ENCODE measurements around the gene CREM. TPM values are rescaled to one million over a fixed set of nuclear protein-coding genes. Genes with fewer than 3 reads are reported as not detected.

The CREM gene
- total RNA-seq, 2 experiments from 2014 or later, result 154 to 157 TPM

- ChIA-PET CTCF (no interaction called here), POLR2A (no interaction called here)
- DNase-seq, result no peak
- Mint-ChIP-seq H3K27me3 (peaks cover 4% of the 10 kb centered on the region), H3K36me3 (ENCODE audit: low read depth) (no peaks in the 10 kb centered on the region), H3K9me3 (no peaks in the 10 kb centered on the region), H3K4me3 (no peak overlapping the region), H3K27ac (no peak overlapping the region), H3K4me1 (no peaks in the 10 kb centered on the region)
Observed at GRCh38 chr10:35112571-35112970, 14.1 kb upstream of the CREM start.

- H3K36me3 Mint-ChIP-seq (ENCODE audit: low read depth), result no peaks in the 10 kb centered on the region
- no peak for DNase-seq
- H3K27me3 Mint-ChIP-seq, result peaks cover 3% of the 10 kb centered on the region
- H3K27ac Mint-ChIP-seq, result no peak overlapping the region
- H3K4me3 Mint-ChIP-seq, result no peak overlapping the region
- peaks cover 14% of the 10 kb centered on the region for H3K4me1 Mint-ChIP-seq
- POLR2A ChIA-PET, result interaction anchor here (1.2 to 2.6 kb wide), 4 partner anchors 76 to 103 kb away, joined by 3 to 24 read pairs (median 6); no protein-coding TSS in a partner anchor
- H3K9me3 Mint-ChIP-seq, result no peaks in the 10 kb centered on the region
- CTCF ChIA-PET, result interaction anchor here (0.9 to 12.6 kb wide), 10 partner anchors 18 to 444 kb away, joined by 3 to 216 read pairs (median 8); no protein-coding TSS in a partner anchor
Observed at GRCh38 chr10:35119378-35119777, 7.3 kb upstream of the CREM start.

- no peak for DNase-seq
- Mint-ChIP-seq H3K27ac (peak overlapping the region; percentile 0), H3K9me3 (no peaks in the 10 kb centered on the region), H3K4me1 (peaks cover 45% of the 10 kb centered on the region), H3K27me3 (no peaks in the 10 kb centered on the region), H3K36me3 (ENCODE audit: low read depth) (peaks cover 12% of the 10 kb centered on the region), H3K4me3 (no peak overlapping the region)
- POLR2A ChIA-PET, result interaction anchor here (2.4 to 15.7 kb wide), 4 partner anchors 18 to 101 kb away, joined by 17 to 730 read pairs (median 100); no protein-coding TSS in a partner anchor
- CTCF ChIA-PET, result interaction anchor here (6.9 to 12.6 kb wide), 3 partner anchors 70 to 95 kb away, joined by 50 to 219 read pairs (median 216); no protein-coding TSS in a partner anchor
Observed at GRCh38 chr10:35124540-35124939, 2.1 kb upstream of the CREM start.

GRCh38 chr10:35126062-35126529, 550 bp upstream of the CREM start:
- ChIA-PET CTCF (interaction anchor here (0.5 to 12.6 kb wide), 20 partner anchors 9 to 509 kb away, joined by 3 to 219 read pairs (median 4); partner anchors contain the start of gene CUL2), POLR2A (interaction anchor here (0.8 to 15.7 kb wide), 19 partner anchors 10 to 441 kb away, joined by 3 to 730 read pairs (median 3); partner anchors contain the start of genes CCNY and CUL2)
- no peaks in the 10 kb centered on the region for H3K27me3 Mint-ChIP-seq
- peaks cover 14% of the 10 kb centered on the region for H3K36me3 Mint-ChIP-seq (ENCODE audit: low read depth)
- no peak for DNase-seq
- H3K4me3 Mint-ChIP-seq, result peak overlapping the region; percentile 94
- H3K27ac Mint-ChIP-seq, result peak overlapping the region; percentile 95
- H3K4me1 Mint-ChIP-seq, result peaks cover 56% of the 10 kb centered on the region
- no peaks in the 10 kb centered on the region for H3K9me3 Mint-ChIP-seq

GRCh38 chr10:35127289-35127891, 744 bp downstream of the CREM start:
- peak; percentile 64 for DNase-seq
- Mint-ChIP-seq H3K9me3 (no peaks in the 10 kb centered on the region), H3K4me1 (peaks cover 67% of the 10 kb centered on the region), H3K27ac (peak overlapping the region; percentile 95), H3K4me3 (peak overlapping the region; percentile 94), H3K27me3 (no peaks in the 10 kb centered on the region), H3K36me3 (ENCODE audit: low read depth) (peaks cover 14% of the 10 kb centered on the region)
- CTCF ChIA-PET, result interaction anchor here (0.6 to 12.6 kb wide), 10 partner anchors 8 to 508 kb away, joined by 3 to 219 read pairs (median 8); partner anchors contain the start of gene CUL2
- POLR2A ChIA-PET, result interaction anchor here (0.9 to 15.7 kb wide), 14 partner anchors 9 to 305 kb away, joined by 3 to 730 read pairs (median 8); partner anchors contain the start of genes CCNY and CUL2

GRCh38 chr10:35129185-35129674, 2.6 kb downstream of the CREM start:
- Mint-ChIP-seq H3K27ac (peak overlapping the region; percentile 95), H3K36me3 (ENCODE audit: low read depth) (peaks cover 14% of the 10 kb centered on the region), H3K4me3 (peak overlapping the region; percentile 94), H3K9me3 (no peaks in the 10 kb centered on the region), H3K4me1 (peaks cover 76% of the 10 kb centered on the region), H3K27me3 (no peaks in the 10 kb centered on the region)
- DNase-seq, result no peak
- CTCF ChIA-PET, result interaction anchor here (4.5 to 12.6 kb wide), 3 partner anchors 65 to 90 kb away, joined by 41 to 219 read pairs (median 216); no protein-coding TSS in a partner anchor
- POLR2A ChIA-PET, result interaction anchor here (1.0 to 15.7 kb wide), 4 partner anchors 20 to 88 kb away, joined by 4 to 730 read pairs (median 114); no protein-coding TSS in a partner anchor

GRCh38 chr10:35130663-35131062, 4.0 kb downstream of the CREM start:
- ChIA-PET CTCF (interaction anchor here (1.8 to 11.5 kb wide), 2 partner anchors 64 to 86 kb away, joined by 6 to 219 read pairs; no protein-coding TSS in a partner anchor), POLR2A (interaction anchor here (8.9 to 15.7 kb wide), 2 partner anchors 70 to 86 kb away, joined by 176 to 730 read pairs; no protein-coding TSS in a partner anchor)
- no peak for DNase-seq
- Mint-ChIP-seq H3K9me3 (no peaks in the 10 kb centered on the region), H3K27ac (peak overlapping the region; percentile 95), H3K36me3 (ENCODE audit: low read depth) (peaks cover 14% of the 10 kb centered on the region), H3K4me3 (no peak overlapping the region), H3K4me1 (peaks cover 72% of the 10 kb centered on the region), H3K27me3 (no peaks in the 10 kb centered on the region)

- H3K9me3 Mint-ChIP-seq, result no peaks in the 10 kb centered on the region
- peak overlapping the region; percentile 95 for H3K27ac Mint-ChIP-seq
- H3K4me1 Mint-ChIP-seq, result peaks cover 81% of the 10 kb centered on the region
- DNase-seq, result no peak
- peak overlapping the region; percentile 80 for H3K4me3 Mint-ChIP-seq
- H3K36me3 Mint-ChIP-seq (ENCODE audit: low read depth), result peaks cover 11% of the 10 kb centered on the region
- H3K27me3 Mint-ChIP-seq, result no peaks in the 10 kb centered on the region
- ChIA-PET POLR2A (interaction anchor here (0.7 to 15.7 kb wide), 5 partner anchors 18 to 84 kb away, joined by 3 to 730 read pairs (median 64); partner anchors contain the start of gene CUL2), CTCF (interaction anchor here (1.4 to 11.5 kb wide), 2 partner anchors 62 to 89 kb away, joined by 3 to 219 read pairs; no protein-coding TSS in a partner anchor)
Observed at GRCh38 chr10:35132727-35133126, 6.1 kb downstream of the CREM start.

GRCh38 chr10:35133586-35133985, 6.9 kb downstream of the CREM start:
- H3K27me3 Mint-ChIP-seq, result no peaks in the 10 kb centered on the region
- ChIA-PET POLR2A (interaction anchor here (6.7 to 15.7 kb wide), 2 partner anchors 17 to 67 kb away, joined by 64 to 730 read pairs; no protein-coding TSS in a partner anchor), CTCF (interaction anchor here (0.6 to 11.5 kb wide), 6 partner anchors 16 to 1107 kb away, joined by 3 to 219 read pairs (median 4); no protein-coding TSS in a partner anchor)
- no peaks in the 10 kb centered on the region for H3K9me3 Mint-ChIP-seq
- peaks cover 78% of the 10 kb centered on the region for H3K4me1 Mint-ChIP-seq
- peak overlapping the region; percentile 29 for H3K4me3 Mint-ChIP-seq
- H3K36me3 Mint-ChIP-seq (ENCODE audit: low read depth), result peaks cover 5% of the 10 kb centered on the region
- H3K27ac Mint-ChIP-seq, result peak overlapping the region; percentile 95
- DNase-seq, result no peak

GRCh38 chr10:35135861-35136260, 9.2 kb downstream of the CREM start:
- H3K4me1 Mint-ChIP-seq, result peaks cover 57% of the 10 kb centered on the region
- no peaks in the 10 kb centered on the region for H3K27me3 Mint-ChIP-seq
- POLR2A ChIA-PET, result interaction anchor here (4.5 to 15.7 kb wide), 3 partner anchors 9 to 65 kb away, joined by 24 to 730 read pairs (median 64); partner anchors contain the start of gene CREM
- peak overlapping the region; percentile 85 for H3K27ac Mint-ChIP-seq
- H3K9me3 Mint-ChIP-seq, result no peaks in the 10 kb centered on the region
- DNase-seq, result peak; percentile 56
- H3K4me3 Mint-ChIP-seq, result peak overlapping the region; percentile 62
- CTCF ChIA-PET, result interaction anchor here (2.1 to 11.5 kb wide), 2 partner anchors 9 to 58 kb away, joined by 11 to 219 read pairs; partner anchors contain the start of gene CREM
- H3K36me3 Mint-ChIP-seq (ENCODE audit: low read depth), result no peaks in the 10 kb centered on the region

GRCh38 chr10:35136263-35136815, 9.7 kb downstream of the CREM start:
- CTCF ChIA-PET, result interaction anchor here (0.7 to 2.1 kb wide), 2 partner anchors 10 to 319 kb away, joined by 3 to 11 read pairs; partner anchors contain the start of gene CREM
- Mint-ChIP-seq H3K4me1 (peaks cover 53% of the 10 kb centered on the region), H3K27me3 (no peaks in the 10 kb centered on the region), H3K36me3 (ENCODE audit: low read depth) (no peaks in the 10 kb centered on the region), H3K4me3 (peak overlapping the region; percentile 62), H3K9me3 (no peaks in the 10 kb centered on the region), H3K27ac (peak overlapping the region; percentile 85)
- POLR2A ChIA-PET, result interaction anchor here (1.1 to 15.7 kb wide), 5 partner anchors 9 to 64 kb away, joined by 3 to 730 read pairs (median 24); partner anchors contain the start of gene CREM
- no peak for DNase-seq

GRCh38 chr10:35140126-35140525, 13.5 kb downstream of the CREM start:
- no peaks in the 10 kb centered on the region for H3K27me3 Mint-ChIP-seq
- POLR2A ChIA-PET, result no interaction called here
- peaks cover 33% of the 10 kb centered on the region for H3K4me1 Mint-ChIP-seq
- no peak for DNase-seq
- H3K27ac Mint-ChIP-seq, result no peak overlapping the region
- H3K36me3 Mint-ChIP-seq (ENCODE audit: low read depth), result peaks cover 11% of the 10 kb centered on the region
- H3K4me3 Mint-ChIP-seq, result no peak overlapping the region
- CTCF ChIA-PET, result interaction anchor here (1.0 to 1.4 kb wide), 2 partner anchors 9 to 56 kb away, joined by 3 to 4 read pairs; no protein-coding TSS in a partner anchor
- H3K9me3 Mint-ChIP-seq, result no peaks in the 10 kb centered on the region

All from activated CD4-positive, alpha-beta memory T cell treated with anti-CD3 and anti-CD28 coated beads, Interleukin-2, amount 10 ng/mL, durations not matched to agents 7 days and 5 days (primary cell).